CD4-positive, alpha-beta memory T cell (primary cell): ENCODE results near the gene RTP4. TPM values are rescaled to one million over a fixed set of nuclear protein-coding genes. Genes with fewer than 3 reads are reported as not detected.
A peak's percentile ranks its signal among the peaks of the same experiment; 100 is the strongest.

Experiments used
- CTCF ChIA-PET: fragments of 350-600 bp; sonication (Branson Sonifier 250); formaldehyde crosslinking; loops from one replicate; lab custom pipeline; 2021; ENCODE audit warnings: inconsistent platforms; ENCODE audit not compliant: partially characterized antibody; lab: Charles Lee
- POLR2A ChIA-PET: fragments of 350-600 bp; sonication (Branson Sonifier 250); formaldehyde crosslinking; loops from one replicate; lab custom pipeline; 2021; ENCODE audit not compliant: partially characterized antibody; lab: Charles Lee
- DNase-seq, 5 donors: peaks; one replicate each; pipeline versions ENCODE4 v3.0.0 to v3.0.0-alpha.2; 2020 to 2022; ENCODE audit warnings: mixed read lengths in 1 of 5
- H3K27ac ChIP-seq: one replicate; pipeline ENCODE4 v1.7.0; 2013; ENCODE audit warnings: low read depth, low read length
- H3K27me3 ChIP-seq: 2 replicates; pipeline ENCODE4 v1.7.0; 2013; ENCODE audit warnings: mild to moderate bottlenecking, low read length, moderate library complexity; ENCODE audit not compliant: insufficient read depth
- H3K36me3 ChIP-seq: 2 replicates; pipeline ENCODE4 v1.7.0; 2013; ENCODE audit warnings: mild to moderate bottlenecking, low read length, moderate library complexity; ENCODE audit not compliant: insufficient read depth
- H3K4me1 ChIP-seq: 2 replicates; pipeline ENCODE4 v1.7.0; 2013; ENCODE audit warnings: mild to moderate bottlenecking, low read length, moderate library complexity; ENCODE audit not compliant: insufficient read depth
- H3K4me3 ChIP-seq, 2 donors: one replicate each; pipeline ENCODE4 v1.7.0; 2013; ENCODE audit warnings: low read length in 2 of 2, mild to moderate bottlenecking in 1 of 2
- H3K9me3 ChIP-seq, 2 donors: one replicate each; pipeline ENCODE4 v1.7.0; 2013; ENCODE audit warnings: low read length in 2 of 2, control low read depth in 1 of 2; ENCODE audit not compliant: control insufficient read depth in 1 of 2
- H3K27ac Mint-ChIP-seq, 7 donors: one replicate each; pipeline ENCODE4 v1.8.0; 2020 to 2021; ENCODE audit warnings: mixed read lengths in 7 of 7, mild to moderate bottlenecking in 6 of 7, inconsistent platforms in 3 of 7, moderate library complexity in 3 of 7
- H3K27me3 Mint-ChIP-seq, 2 donors: one replicate each; pipeline ENCODE4 v1.8.0; 2020 to 2021; ENCODE audit warnings: mixed read lengths in 2 of 2
- H3K36me3 Mint-ChIP-seq, 2 donors: one replicate each; pipeline ENCODE4 v1.8.0; 2020 to 2021; ENCODE audit warnings: mixed read lengths in 2 of 2, inconsistent platforms in 1 of 2, mild to moderate bottlenecking in 1 of 2
- H3K4me1 Mint-ChIP-seq, 4 donors: one replicate each; pipeline ENCODE4 v1.8.0; 2020 to 2021; ENCODE audit warnings: mixed read lengths in 4 of 4, mild to moderate bottlenecking in 1 of 4
- H3K4me3 Mint-ChIP-seq, 8 donors: one replicate each; pipeline ENCODE4 v1.8.0; 2020 to 2021; ENCODE audit warnings: mixed read lengths in 8 of 8, mild to moderate bottlenecking in 7 of 8, moderate library complexity in 6 of 8, inconsistent platforms in 3 of 8
- H3K9me3 Mint-ChIP-seq, 8 donors: one replicate each; pipeline ENCODE4 v1.8.0; 2020 to 2021; ENCODE audit warnings: mixed read lengths in 8 of 8, mild to moderate bottlenecking in 5 of 8, inconsistent platforms in 3 of 8, moderate library complexity in 1 of 8
- intact Hi-C: fragments of 100-400 bp; cut with micrococcal nuclease; formaldehyde crosslinking; loops from one replicate; pipeline ENCODE4 v1.15.1; 2023
- polyA plus RNA-seq, 2 donors: library from polyadenylated mRNA; unstranded; fragments of 300-500 nt; fragmentation: Illumina TruSeq; gene quantifications; one replicate each; pipeline ENCODE4 v1.2.3, GENCODE V29; 2021
- total RNA-seq, 2 experiments: library from RNA; stranded (reverse); gene quantifications; one replicate each; pipeline ENCODE4 v1.2.3, GENCODE V29; 2021

The RTP4 gene
- total and polyA plus RNA-seq, 4 experiments from 2014 or later = 3.5 to 13.5 (median 8.1) TPM

- H3K4me3 Mint-ChIP-seq = no peak overlapping the region
- H3K9me3 Mint-ChIP-seq = no peaks in the 10 kb centered on the region
- H3K4me1 Mint-ChIP-seq = no peaks in the 10 kb centered on the region
- H3K27me3 Mint-ChIP-seq = peaks cover 11 to 14% of the 10 kb centered on the region in 2 donors
- no peaks in the 10 kb centered on the region for H3K9me3 ChIP-seq
- H3K4me3 ChIP-seq = no peak overlapping the region
- ChIA-PET CTCF (no interaction called here), POLR2A (no interaction called here)
- H3K27ac Mint-ChIP-seq = no peak overlapping the region
- no peak overlapping the region for H3K27ac ChIP-seq
- no peaks in the 10 kb centered on the region for H3K4me1 ChIP-seq
- intact Hi-C loops = no loop called here
- H3K36me3 ChIP-seq = no peaks in the 10 kb centered on the region
- no peaks in the 10 kb centered on the region for H3K27me3 ChIP-seq
- H3K36me3 Mint-ChIP-seq = no peaks in the 10 kb centered on the region
- no peak for DNase-seq
Measured at GRCh38 chr3:187343670-187344069, 24.5 kb upstream of the RTP4 start.

GRCh38 chr3:187352581-187353575 lies 15.3 kb upstream of the RTP4 start:
- ChIA-PET CTCF (no interaction called here), POLR2A (interaction anchor here (0.7 kb wide), 1 partner anchor 15 kb away, joined by 3 read pairs; the partner anchor contains the start of gene RTP4)
- no peak overlapping the region for H3K27ac Mint-ChIP-seq
- Histone ChIP-seq H3K27me3 (no peaks in the 10 kb centered on the region), H3K9me3 (no peaks in the 10 kb centered on the region), H3K4me1 (no peaks in the 10 kb centered on the region), H3K36me3 (no peaks in the 10 kb centered on the region), H3K27ac (no peak overlapping the region), H3K4me3 (no peak overlapping the region)
- no peak for DNase-seq
- H3K4me1 Mint-ChIP-seq = no peaks in the 10 kb centered on the region
- intact Hi-C loops = no loop called here
- peaks cover 1 to 2% of the 10 kb centered on the region in 2 donors for H3K27me3 Mint-ChIP-seq
- no peaks in the 10 kb centered on the region for H3K36me3 Mint-ChIP-seq
- H3K9me3 Mint-ChIP-seq = peaks cover 0 to 3% (median 0%) of the 10 kb centered on the region in 8 donors
- no peak overlapping the region for H3K4me3 Mint-ChIP-seq

- no peaks in the 10 kb centered on the region for H3K4me1 ChIP-seq
- no peaks in the 10 kb centered on the region for H3K27me3 Mint-ChIP-seq
Measured at GRCh38 chr3:187358068-187358467, 10.1 kb upstream of the RTP4 start.

GRCh38 chr3:187359798-187360486 lies 8.2 kb upstream of the RTP4 start:
- Histone ChIP-seq H3K27me3 (no peaks in the 10 kb centered on the region), H3K4me1 (no peaks in the 10 kb centered on the region), H3K4me3 (no peak overlapping the region), H3K27ac (no peak overlapping the region), H3K9me3 (no peaks in the 10 kb centered on the region), H3K36me3 (no peaks in the 10 kb centered on the region)
- Mint-ChIP-seq H3K27me3 (no peaks in the 10 kb centered on the region), H3K9me3 (no peaks in the 10 kb centered on the region), H3K27ac (no peak overlapping the region), H3K4me1 (no peaks in the 10 kb centered on the region), H3K4me3 (no peak overlapping the region), H3K36me3 (no peaks in the 10 kb centered on the region)
- ChIA-PET CTCF (interaction anchor here (1.1 to 1.6 kb wide), 2 partner anchors 10 to 40 kb away, joined by 3 to 4 read pairs; no protein-coding TSS in a partner anchor), POLR2A (no interaction called here)
- no peak for DNase-seq
- intact Hi-C loops = no loop called here

More at GRCh38 chr3:187358068-187358467, 10.1 kb upstream of the RTP4 start:
- Histone ChIP-seq H3K4me3 (no peak overlapping the region), H3K9me3 (no peaks in the 10 kb centered on the region), H3K27me3 (no peaks in the 10 kb centered on the region), H3K36me3 (no peaks in the 10 kb centered on the region), H3K27ac (no peak overlapping the region)
- intact Hi-C loops = no loop called here
- POLR2A ChIA-PET = no interaction called here
- Mint-ChIP-seq H3K9me3 (peaks cover 0 to 3% (median 0%) of the 10 kb centered on the region in 8 donors), H3K27ac (no peak overlapping the region), H3K36me3 (no peaks in the 10 kb centered on the region), H3K4me3 (no peak overlapping the region), H3K4me1 (no peaks in the 10 kb centered on the region)
- DNase-seq = no peak
- CTCF ChIA-PET = no interaction called here

- Histone ChIP-seq H3K27ac (no peak overlapping the region), H3K9me3 (no peaks in the 10 kb centered on the region), H3K27me3 (no peaks in the 10 kb centered on the region), H3K4me1 (no peaks in the 10 kb centered on the region), H3K36me3 (no peaks in the 10 kb centered on the region), H3K4me3 (no peak overlapping the region)
- intact Hi-C loops = no loop called here
- H3K9me3 Mint-ChIP-seq = no peaks in the 10 kb centered on the region
- H3K27me3 Mint-ChIP-seq = no peaks in the 10 kb centered on the region
- no peaks in the 10 kb centered on the region for H3K36me3 Mint-ChIP-seq
- DNase-seq = no peak
- H3K4me1 Mint-ChIP-seq = no peaks in the 10 kb centered on the region
- H3K27ac Mint-ChIP-seq = peak overlapping the region in 1 of 7 donors; percentile 19
- H3K4me3 Mint-ChIP-seq = no peak overlapping the region
- ChIA-PET POLR2A (no interaction called here), CTCF (interaction anchor here (1.1 kb wide), 1 partner anchor 41 kb away, joined by 3 read pairs; no protein-coding TSS in a partner anchor)
Measured at GRCh38 chr3:187360596-187360995, 7.6 kb upstream of the RTP4 start.

GRCh38 chr3:187361835-187362234 lies 6.3 kb upstream of the RTP4 start:
- H3K36me3 Mint-ChIP-seq = no peaks in the 10 kb centered on the region
- Histone ChIP-seq H3K27ac (no peak overlapping the region), H3K9me3 (no peaks in the 10 kb centered on the region), H3K27me3 (no peaks in the 10 kb centered on the region), H3K4me3 (no peak overlapping the region), H3K36me3 (no peaks in the 10 kb centered on the region), H3K4me1 (no peaks in the 10 kb centered on the region)
- CTCF ChIA-PET = no interaction called here
- peaks cover 0 to 2% (median 0%) of the 10 kb centered on the region in 4 donors for H3K4me1 Mint-ChIP-seq
- no peaks in the 10 kb centered on the region for H3K27me3 Mint-ChIP-seq
- POLR2A ChIA-PET = no interaction called here
- no peak overlapping the region for H3K4me3 Mint-ChIP-seq
- intact Hi-C loops = no loop called here
- H3K9me3 Mint-ChIP-seq = no peaks in the 10 kb centered on the region
- no peak overlapping the region for H3K27ac Mint-ChIP-seq
- DNase-seq = no peak
